AG04450 (cell line): ENCODE data around the gene BTG1. TPM values are rescaled to one million over a fixed set of nuclear protein-coding genes. Genes with fewer than 3 reads are reported as not detected.

ENCODE experiments used
- CTCF ChIA-PET: fragments of 300-600, 350-600 bp; formaldehyde crosslinking; extraction: SDS; loops from one replicate; lab custom pipeline; 2022; ENCODE audit warnings: antibody characterized with exemption, inconsistent platforms; lab: Charles Lee
- POLR2A ChIA-PET: fragments of 350-600 bp; formaldehyde crosslinking; extraction: SDS; loops from one replicate; lab custom pipeline; 2021; ENCODE audit warnings: antibody characterized with exemption, inconsistent platforms; lab: Yijun Ruan, JAX
- DNase-seq: peaks from one replicate; pipeline ENCODE4 v3.0.0-alpha.2; 2011; ENCODE audit warnings: low read depth, low spot score
- H3K27ac ChIP-seq: one replicate; pipeline ENCODE4 v1.5.1; 2012; ENCODE audit warnings: low read depth, low read length, control low read depth
- H3K27me3 ChIP-seq: one replicate; pipeline ENCODE4 v1.6.0; 2012; ENCODE audit warnings: low read length; ENCODE audit not compliant: control insufficient read depth, insufficient read depth
- H3K4me3 ChIP-seq: 2 replicates; pipeline ENCODE4 v1.5.1; 2011; ENCODE audit warnings: mild to moderate bottlenecking, low read depth, low read length, control low read depth
- H3K9me3 ChIP-seq: 2 replicates; pipeline ENCODE4 v1.5.1; 2012; ENCODE audit warnings: low read length; ENCODE audit not compliant: control insufficient read depth, insufficient read depth
- CTCF ChIP-seq: IDR thresholded peaks from 2 replicates; pipeline ENCODE4 v1.5.1; 2011; ENCODE audit warnings: low read depth, low read length, control low read depth, inconsistent platforms
- polyA plus RNA-seq: library from polyadenylated mRNA; depleted of rRNA; stranded (reverse); fragments of >200 nt; gene quantifications from 2 replicates; pipeline ENCODE4 v1.2.3, GENCODE V29; 2011

Gene BTG1
- polyA plus RNA-seq, 1 experiment = 89.7 TPM

- Histone ChIP-seq H3K27ac (no peak overlapping the region), H3K27me3 (no peaks in the 10 kb centered on the region), H3K9me3 (no peaks in the 10 kb centered on the region; the same call in 1 of the 2 replicates), H3K4me3 (peak overlapping the region; percentile 98)
- ChIA-PET POLR2A (interaction anchor here (0.7 kb wide), 1 partner anchor 111 kb away, joined by 4 read pairs; no protein-coding TSS in a partner anchor), CTCF (interaction anchor here (0.8 to 5.5 kb wide), 5 partner anchors 268 to 761 kb away, joined by 3 to 57 read pairs (median 4); no protein-coding TSS in a partner anchor)
- no peak for DNase-seq
- no peak for TF ChIP-seq CTCF
Observed at GRCh38 chr12:92142251-92142926, 3.3 kb downstream of the BTG1 start.

GRCh38 chr12:92141591-92142121, 4.0 kb downstream of the BTG1 start:
- no peaks in the 10 kb centered on the region; the same call in 1 of the 2 replicates for H3K9me3 ChIP-seq
- H3K27me3 ChIP-seq = no peaks in the 10 kb centered on the region
- H3K4me3 ChIP-seq = peak overlapping the region; percentile 98
- ChIA-PET CTCF (interaction anchor here (0.7 to 5.5 kb wide), 5 partner anchors 329 to 760 kb away, joined by 3 to 55 read pairs (median 3); no protein-coding TSS in a partner anchor), POLR2A (interaction anchor here (0.7 kb wide), 1 partner anchor 110 kb away, joined by 4 read pairs; no protein-coding TSS in a partner anchor)
- DNase-seq = no peak
- no peak overlapping the region for H3K27ac ChIP-seq
- no peak for TF ChIP-seq CTCF

- no peak overlapping the region for H3K27ac ChIP-seq
- no peak for TF ChIP-seq CTCF
- H3K9me3 ChIP-seq = no peaks in the 10 kb centered on the region; the same call in 1 of the 2 replicates
- no peak for DNase-seq
- POLR2A ChIA-PET = no interaction called here
- H3K27me3 ChIP-seq = no peaks in the 10 kb centered on the region
- CTCF ChIA-PET = interaction anchor here (0.7 to 5.5 kb wide), 4 partner anchors 329 to 759 kb away, joined by 3 to 55 read pairs (median 4); no protein-coding TSS in a partner anchor
- H3K4me3 ChIP-seq = peak overlapping the region; percentile 98
Observed at GRCh38 chr12:92140896-92141536, 4.6 kb downstream of the BTG1 start.

GRCh38 chr12:92140156-92140555, 5.5 kb downstream of the BTG1 start:
- ChIA-PET CTCF (no interaction called here), POLR2A (no interaction called here)
- H3K9me3 ChIP-seq = no peaks in the 10 kb centered on the region; the same call in 1 of the 2 replicates
- H3K27ac ChIP-seq = no peak overlapping the region
- H3K27me3 ChIP-seq = no peaks in the 10 kb centered on the region
- no peak for DNase-seq
- peak overlapping the region; percentile 98 for H3K4me3 ChIP-seq
- no peak for TF ChIP-seq CTCF
